Kidney (tissue), 14 donors: Measurements from ENCODE around the gene LRP10. TPM values are rescaled to one million over a fixed set of nuclear protein-coding genes. Genes with fewer than 3 reads are reported as not detected.

ENCODE experiments used
- DNase-seq, 5 donors: peaks; one replicate each; pipeline ENCODE4 v3.0.0-alpha.2; 2013 to 2020
- FAIRE-seq: peaks from 2 replicates; lab custom pipeline; 2012; peaks lifted over from hg19 to GRCh38; lab: Jason Lieb, UNC
- H3K27ac ChIP-seq, 2 donors: one replicate each; pipeline ENCODE4 v1.7.0; 2013; ENCODE audit warnings: low read depth in 2 of 2, low read length in 2 of 2, inconsistent platforms in 1 of 2
- H3K27me3 ChIP-seq: one replicate; pipeline ENCODE4 v1.7.1; 2013; ENCODE audit warnings: low read length, inconsistent platforms; ENCODE audit not compliant: control insufficient read depth, insufficient read depth
- H3K36me3 ChIP-seq, 3 donors: one replicate each; pipeline versions ENCODE4 v1.7.0 to v1.7.1; 2013; ENCODE audit warnings: low read length in 3 of 3, control low read depth in 1 of 3, inconsistent platforms in 1 of 3; ENCODE audit not compliant: insufficient read depth in 3 of 3, control insufficient read depth in 2 of 3
- H3K4me1 ChIP-seq, 3 donors: one replicate each; pipeline versions ENCODE4 v1.7.0 to v1.7.1; 2013; ENCODE audit warnings: low read length in 3 of 3, inconsistent platforms in 1 of 3, low read depth in 1 of 3; ENCODE audit not compliant: control insufficient read depth in 2 of 3, insufficient read depth in 2 of 3
- H3K4me3 ChIP-seq, 3 donors: one replicate each; pipeline versions ENCODE4 v1.7.0 to v1.8.1; 2013; ENCODE audit warnings: low read length in 3 of 3, control low read depth in 1 of 3, inconsistent platforms in 1 of 3
- H3K9ac ChIP-seq, 3 donors: one replicate each; pipeline versions ENCODE4 v1.7.0 to v1.7.1; 2013; ENCODE audit warnings: low read length in 3 of 3, control low read depth in 1 of 3, inconsistent platforms in 1 of 3
- H3K9me3 ChIP-seq, 3 donors: one replicate each; pipeline versions ENCODE4 v1.7.0 to v1.7.1; 2013; ENCODE audit warnings: low read length in 3 of 3, control low read depth in 1 of 3, inconsistent platforms in 1 of 3; ENCODE audit not compliant: control insufficient read depth in 2 of 3, insufficient read depth in 1 of 3
- intact Hi-C: fragments of 100-400 bp; cut with DNase I; formaldehyde crosslinking; loops from one replicate; pipeline ENCODE4 v1.11.1; 2022
- polyA plus RNA-seq: library from polyadenylated mRNA; stranded (reverse); fragments of 350-450 nt; fragmentation: Illumina TruSeq; extraction: RNeasy Lipid Tissue Mini Kit (QIAGEN cat#74804); gene quantifications from one replicate; pipeline ENCODE4 v1.2.3, GENCODE V29; 2014; ENCODE audit warnings: low read depth, low replicate concordance; ENCODE audit not compliant: insufficient read depth
- total RNA-seq: library from RNA; stranded (reverse); fragmentation: NEBNext Ultra II Directional; extraction: Animal tissue kit (Norgen Biotek cat#: 25700); gene quantifications from one replicate; pipeline ENCODE4 v1.2.1, GENCODE V29; 2021
- TF ChIP-seq, protein P1 (sequence below): IDR thresholded peaks from 3 replicates; pipeline ENCODE4 v1.5.1; 2012; ENCODE audit warnings: mild to moderate bottlenecking, moderate library complexity, borderline replicate concordance; ENCODE audit not compliant: insufficient read depth; ENCODE audit errors: extremely low read depth
- donor health status: control.
- donor health status: control.
- donor health status: control.
- donor health status: control.
- donor health status: control.
- donor health status: DM: yes; HTN: yes; CAD: no.
- donor health status: Normal renal cell carcinoma (clear cell type).

The LRP10 gene
- total and polyA plus RNA-seq, 2 donors from 2014 or later = 74.7 to 207 TPM

DNA sequence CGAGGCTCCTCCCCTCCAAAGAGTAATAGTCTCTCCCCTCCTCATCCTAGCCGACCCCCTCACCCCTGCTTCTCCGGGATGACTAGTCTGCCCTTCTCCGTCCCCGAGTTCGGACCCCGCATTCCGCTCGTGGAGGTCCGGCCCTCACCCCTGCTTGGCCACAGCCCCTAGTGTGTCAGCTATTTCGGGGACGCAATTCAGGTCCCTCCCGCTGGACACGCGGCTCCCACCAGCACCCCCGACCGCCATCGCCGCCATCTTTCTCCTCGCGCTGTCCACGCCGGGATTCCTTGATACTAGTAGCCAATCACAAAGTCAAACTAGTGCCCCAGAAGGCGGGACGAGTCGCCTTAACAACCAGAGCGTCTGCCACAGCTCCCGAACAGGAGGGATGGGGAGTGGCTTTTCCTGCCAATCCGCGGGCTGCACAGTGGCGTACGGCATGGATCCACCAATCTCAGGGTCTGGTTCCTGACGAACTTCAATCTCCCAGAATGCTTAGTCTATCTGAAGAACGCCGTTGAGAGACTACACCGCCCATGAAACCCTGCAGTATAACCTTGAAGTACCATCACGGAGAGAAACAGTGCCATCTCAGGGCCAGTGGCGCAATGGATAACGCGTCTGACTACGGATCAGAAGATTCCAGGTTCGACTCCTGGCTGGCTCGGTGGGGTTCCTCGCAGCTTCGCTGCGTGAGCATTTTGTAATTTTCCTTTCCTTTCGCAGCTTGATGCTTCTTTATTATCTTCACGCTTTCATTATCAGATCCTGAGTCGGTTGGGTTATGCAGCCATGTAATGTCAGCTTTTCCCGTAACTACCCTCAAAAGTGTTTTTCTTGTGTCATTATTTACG, 57.8 kb downstream of the LRP10 start, which contains the start of gene PRMT5:
TSS of gene PRMT5 (minus strand) at position 273 of the 857 bp plus-strand sequence. CDS start at position 258, 15 bp downstream.
- FAIRE-seq (peak; percentile 95), DNase-seq (peak; percentile 99 to 100 (median 99))
- H3K4me3 ChIP-seq = peak within 1 kb of the TSS; percentile 88 to 94 (median 91)
- no peaks in the 10 kb centered on the region for H3K9me3 ChIP-seq
- H3K27ac ChIP-seq = peak within 1 kb of the TSS; percentile 78 to 94
- peak within 1 kb of the TSS; percentile 89 to 97 (median 91) for H3K9ac ChIP-seq
- no peaks in the 10 kb centered on the region for H3K27me3 ChIP-seq
- H3K36me3 ChIP-seq = peaks cover 5 to 9% (median 6%) of the 10 kb centered on the region in 3 donors
- TF ChIP-seq, protein P1, sequence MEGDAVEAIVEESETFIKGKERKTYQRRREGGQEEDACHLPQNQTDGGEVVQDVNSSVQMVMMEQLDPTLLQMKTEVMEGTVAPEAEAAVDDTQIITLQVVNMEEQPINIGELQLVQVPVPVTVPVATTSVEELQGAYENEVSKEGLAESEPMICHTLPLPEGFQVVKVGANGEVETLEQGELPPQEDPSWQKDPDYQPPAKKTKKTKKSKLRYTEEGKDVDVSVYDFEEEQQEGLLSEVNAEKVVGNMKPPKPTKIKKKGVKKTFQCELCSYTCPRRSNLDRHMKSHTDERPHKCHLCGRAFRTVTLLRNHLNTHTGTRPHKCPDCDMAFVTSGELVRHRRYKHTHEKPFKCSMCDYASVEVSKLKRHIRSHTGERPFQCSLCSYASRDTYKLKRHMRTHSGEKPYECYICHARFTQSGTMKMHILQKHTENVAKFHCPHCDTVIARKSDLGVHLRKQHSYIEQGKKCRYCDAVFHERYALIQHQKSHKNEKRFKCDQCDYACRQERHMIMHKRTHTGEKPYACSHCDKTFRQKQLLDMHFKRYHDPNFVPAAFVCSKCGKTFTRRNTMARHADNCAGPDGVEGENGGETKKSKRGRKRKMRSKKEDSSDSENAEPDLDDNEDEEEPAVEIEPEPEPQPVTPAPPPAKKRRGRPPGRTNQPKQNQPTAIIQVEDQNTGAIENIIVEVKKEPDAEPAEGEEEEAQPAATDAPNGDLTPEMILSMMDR = no peak
- intact Hi-C loops = no loop called here
- peaks cover 0 to 11% (median 0%) of the 10 kb centered on the region in 3 donors for H3K4me1 ChIP-seq

DNA sequence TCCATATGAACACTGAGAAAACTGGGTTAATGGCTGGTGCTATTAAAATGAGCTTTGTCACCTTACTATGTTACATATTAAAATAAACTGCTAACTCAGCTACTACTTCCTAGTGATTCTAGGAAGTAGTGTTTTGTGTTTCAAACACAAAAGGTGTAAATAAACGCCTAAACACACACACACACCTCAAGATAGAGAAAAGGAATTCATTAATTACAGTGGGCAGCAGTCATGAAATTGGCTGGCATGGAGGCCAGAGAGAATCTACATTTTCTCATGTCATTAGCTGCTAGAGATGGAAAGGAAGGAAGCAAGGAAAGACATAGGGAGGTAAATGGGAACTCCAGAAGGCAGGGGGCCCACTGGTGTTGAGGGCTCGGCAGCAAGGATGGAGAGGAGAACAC, 58.4 kb downstream of the LRP10 start:
- H3K27ac ChIP-seq = peak overlapping the region; percentile 78 to 82
- peak overlapping the region; percentile 88 to 94 (median 91) for H3K4me3 ChIP-seq
- no peak for FAIRE-seq
- H3K4me1 ChIP-seq = peaks cover 0 to 11% (median 0%) of the 10 kb centered on the region in 3 donors
- H3K9ac ChIP-seq = peak overlapping the region; percentile 30 to 91 (median 41)
- H3K36me3 ChIP-seq = peaks cover 0 to 5% (median 2%) of the 10 kb centered on the region in 3 donors
- DNase-seq = no peak
- no peaks in the 10 kb centered on the region for H3K27me3 ChIP-seq
- TF ChIP-seq, protein P1 = no peak
- H3K9me3 ChIP-seq = no peaks in the 10 kb centered on the region
- intact Hi-C loops = no loop called here

Other genes starting within 250 kb of the LRP10 start
- gene OR6J1, start 227.4 kb upstream of the LRP10 start, total RNA-seq = not detected
- not detected for gene OR6J1, start 227.4 kb upstream of the LRP10 start, polyA plus RNA-seq
- gene OXA1L, start 105.1 kb upstream of the LRP10 start, total RNA-seq = 80.8 TPM
- gene OXA1L, start 105.1 kb upstream of the LRP10 start, polyA plus RNA-seq = 101 TPM
- 26.6 TPM for gene SLC7A7, start 56.3 kb upstream of the LRP10 start, total RNA-seq
- gene SLC7A7, start 56.3 kb upstream of the LRP10 start, polyA plus RNA-seq = 235 TPM
- 74.3 TPM for gene MRPL52, start 41.9 kb upstream of the LRP10 start, total RNA-seq
- 255 TPM for gene MRPL52, start 41.9 kb upstream of the LRP10 start, polyA plus RNA-seq
- 108 TPM for gene MMP14, start 35.2 kb upstream of the LRP10 start, total RNA-seq
- 30.1 TPM for gene MMP14, start 35.2 kb upstream of the LRP10 start, polyA plus RNA-seq
- 0.63 TPM for gene REM2, start 11.5 kb downstream of the LRP10 start, total RNA-seq
- 0.77 TPM for gene REM2, start 11.5 kb downstream of the LRP10 start, polyA plus RNA-seq
- gene RBM23, start 47.4 kb downstream of the LRP10 start, total RNA-seq = 93.6 TPM
- 44.8 TPM for gene RBM23, start 47.4 kb downstream of the LRP10 start, polyA plus RNA-seq
- 58.7 TPM for gene PRMT5, start 57.6 kb downstream of the LRP10 start, total RNA-seq
- gene PRMT5, start 57.6 kb downstream of the LRP10 start, polyA plus RNA-seq = 64.2 TPM
- gene HAUS4, start 85.3 kb downstream of the LRP10 start, total RNA-seq = 38.1 TPM
- gene HAUS4, start 85.3 kb downstream of the LRP10 start, polyA plus RNA-seq = 35.8 TPM
- gene AJUBA, start 110.8 kb downstream of the LRP10 start, total RNA-seq = 28.5 TPM
- 14.6 TPM for gene AJUBA, start 110.8 kb downstream of the LRP10 start, polyA plus RNA-seq
- 9.5 TPM for gene C14orf93, start 138.4 kb downstream of the LRP10 start, total RNA-seq
- gene C14orf93, start 138.4 kb downstream of the LRP10 start, polyA plus RNA-seq = 9.6 TPM
- 87.1 TPM for gene PSMB5, start 163.2 kb downstream of the LRP10 start, total RNA-seq
- 190 TPM for gene PSMB5, start 163.2 kb downstream of the LRP10 start, polyA plus RNA-seq
- not detected for gene PSMB11, start 170.5 kb downstream of the LRP10 start, total RNA-seq
- not detected for gene PSMB11, start 170.5 kb downstream of the LRP10 start, polyA plus RNA-seq
- 5.1 TPM for gene CDH24, start 185.8 kb downstream of the LRP10 start, total RNA-seq
- gene CDH24, start 185.8 kb downstream of the LRP10 start, polyA plus RNA-seq = 5.4 TPM
- gene ACIN1, start 223.4 kb downstream of the LRP10 start, total RNA-seq = 150 TPM
- gene ACIN1, start 223.4 kb downstream of the LRP10 start, polyA plus RNA-seq = 54.9 TPM
- 42.8 TPM for gene C14orf119, start 223.8 kb downstream of the LRP10 start, total RNA-seq
- 56.6 TPM for gene C14orf119, start 223.8 kb downstream of the LRP10 start, polyA plus RNA-seq
- not detected for gene CIROP, start 233.2 kb downstream of the LRP10 start, total RNA-seq
- gene CIROP, start 233.2 kb downstream of the LRP10 start, polyA plus RNA-seq = not detected
- not detected for gene CEBPE, start 247.5 kb downstream of the LRP10 start, total RNA-seq
- not detected for gene CEBPE, start 247.5 kb downstream of the LRP10 start, polyA plus RNA-seq